ENCODE measurements around the gene STOM. TPM values are rescaled to one million over a fixed set of nuclear protein-coding genes. Genes with fewer than 3 reads are reported as not detected.

The STOM gene
- total and polyA plus RNA-seq, 2 donors, result 28.5 to 157 TPM

GRCh38 chr9:121328476-121328875 is 41.6 kb downstream of the STOM start:
- Histone ChIP-seq H3K27ac (ENCODE audit: low read depth in 1 of 2, low read length in 1 of 2) (no peak overlapping the region), H3K9me3 (ENCODE audit: control insufficient read depth in 2 of 2, insufficient read depth in 1 of 2, low read length in 1 of 2) (no peaks in the 10 kb centered on the region), H3K36me3 (ENCODE audit: control insufficient read depth in 2 of 2, insufficient read depth in 2 of 2, low read length in 1 of 2) (peaks cover 0 to 13% of the 10 kb centered on the region in 2 donors), H3K4me1 (ENCODE audit: control insufficient read depth in 2 of 2, insufficient read depth in 2 of 2, low read length in 2 of 2) (no peaks in the 10 kb centered on the region), H3K4me3 (ENCODE audit: low read length in 2 of 2) (no peak overlapping the region), H3K27me3 (ENCODE audit: control insufficient read depth in 2 of 2, insufficient read depth in 1 of 2, low read length in 1 of 2) (no peaks in the 10 kb centered on the region)
- no peak for DNase-seq (ENCODE audit: low read depth in 6 of 9, low spot score in 9 of 9)
- 85% methylated on average over 8 of the region's 8 CpGs for WGBS

- H3K9me3 ChIP-seq (ENCODE audit: control insufficient read depth in 2 of 2, insufficient read depth in 1 of 2, low read length in 1 of 2), result no peaks in the 10 kb centered on the region
- peaks cover 0 to 13% of the 10 kb centered on the region in 2 donors for H3K36me3 ChIP-seq (ENCODE audit: control insufficient read depth in 2 of 2, insufficient read depth in 2 of 2, low read length in 1 of 2)
- H3K27ac ChIP-seq (ENCODE audit: low read depth in 1 of 2, low read length in 1 of 2), result no peak overlapping the region
- no peaks in the 10 kb centered on the region for H3K4me1 ChIP-seq (ENCODE audit: control insufficient read depth in 2 of 2, insufficient read depth in 2 of 2, low read length in 2 of 2)
- no peak overlapping the region for H3K4me3 ChIP-seq (ENCODE audit: low read length in 2 of 2)
- 97% methylated on average over 11 of the region's 11 CpGs for WGBS
- no peaks in the 10 kb centered on the region for H3K27me3 ChIP-seq (ENCODE audit: control insufficient read depth in 2 of 2, insufficient read depth in 1 of 2, low read length in 1 of 2)
- no peak for DNase-seq (ENCODE audit: low read depth in 6 of 9, low spot score in 9 of 9)
These were observed 43.0 kb downstream of the STOM start for GRCh38 chr9:121326901-121327613.

GRCh38 chr9:121326130-121326838 is 43.8 kb downstream of the STOM start:
- Histone ChIP-seq H3K4me1 (ENCODE audit: control insufficient read depth in 2 of 2, insufficient read depth in 2 of 2, low read length in 2 of 2) (peaks cover 0 to under 1% of the 10 kb centered on the region in 2 donors), H3K4me3 (ENCODE audit: low read length in 2 of 2) (no peak overlapping the region), H3K9me3 (ENCODE audit: control insufficient read depth in 2 of 2, insufficient read depth in 1 of 2, low read length in 1 of 2) (no peaks in the 10 kb centered on the region), H3K36me3 (ENCODE audit: control insufficient read depth in 2 of 2, insufficient read depth in 2 of 2, low read length in 1 of 2) (peaks cover 0 to 13% of the 10 kb centered on the region in 2 donors), H3K27ac (ENCODE audit: low read depth in 1 of 2, low read length in 1 of 2) (no peak overlapping the region), H3K27me3 (ENCODE audit: control insufficient read depth in 2 of 2, insufficient read depth in 1 of 2, low read length in 1 of 2) (no peaks in the 10 kb centered on the region)
- 93% methylated on average over 19 of the region's 19 CpGs for WGBS
- DNase-seq (ENCODE audit: low read depth in 6 of 9, low spot score in 9 of 9), result no peak

GRCh38 chr9:121325387-121325786 is 44.7 kb downstream of the STOM start:
- DNase-seq (ENCODE audit: low read depth in 6 of 9, low spot score in 9 of 9), result no peak

GRCh38 chr9:121324755-121325154 is 45.3 kb downstream of the STOM start:
- WGBS, result 92% methylated on average over 2 of the region's 2 CpGs
- no peaks in the 10 kb centered on the region for H3K27me3 ChIP-seq (ENCODE audit: control insufficient read depth in 2 of 2, insufficient read depth in 1 of 2, low read length in 1 of 2)
- H3K4me3 ChIP-seq (ENCODE audit: low read length in 2 of 2), result no peak overlapping the region
- no peaks in the 10 kb centered on the region for H3K9me3 ChIP-seq (ENCODE audit: control insufficient read depth in 2 of 2, insufficient read depth in 1 of 2, low read length in 1 of 2)
- DNase-seq (ENCODE audit: low read depth in 6 of 9, low spot score in 9 of 9), result no peak
- peaks cover 0 to 11% of the 10 kb centered on the region in 2 donors for H3K4me1 ChIP-seq (ENCODE audit: control insufficient read depth in 2 of 2, insufficient read depth in 2 of 2, low read length in 2 of 2)
- H3K36me3 ChIP-seq (ENCODE audit: control insufficient read depth in 2 of 2, insufficient read depth in 2 of 2, low read length in 1 of 2), result peaks cover 0 to 13% of the 10 kb centered on the region in 2 donors
- H3K27ac ChIP-seq (ENCODE audit: low read depth in 1 of 2, low read length in 1 of 2), result peak overlapping the region in 1 of 2 donors; percentile 25

More at GRCh38 chr9:121325387-121325786, 44.7 kb downstream of the STOM start:
- 97% methylated on average over 7 of the region's 7 CpGs for WGBS
- H3K27me3 ChIP-seq (ENCODE audit: control insufficient read depth in 2 of 2, insufficient read depth in 1 of 2, low read length in 1 of 2), result no peaks in the 10 kb centered on the region
- H3K36me3 ChIP-seq (ENCODE audit: control insufficient read depth in 2 of 2, insufficient read depth in 2 of 2, low read length in 1 of 2), result peaks cover 0 to 13% of the 10 kb centered on the region in 2 donors
- H3K4me1 ChIP-seq (ENCODE audit: control insufficient read depth in 2 of 2, insufficient read depth in 2 of 2, low read length in 2 of 2), result peaks cover 0 to 9% of the 10 kb centered on the region in 2 donors
- H3K27ac ChIP-seq (ENCODE audit: low read depth in 1 of 2, low read length in 1 of 2), result peak overlapping the region in 1 of 2 donors; percentile 60
- H3K4me3 ChIP-seq (ENCODE audit: low read length in 2 of 2), result no peak overlapping the region
- no peaks in the 10 kb centered on the region for H3K9me3 ChIP-seq (ENCODE audit: control insufficient read depth in 2 of 2, insufficient read depth in 1 of 2, low read length in 1 of 2)

GRCh38 chr9:121324316-121324715 is 45.7 kb downstream of the STOM start:
- Histone ChIP-seq H3K27ac (ENCODE audit: low read depth in 1 of 2, low read length in 1 of 2) (no peak overlapping the region), H3K4me1 (ENCODE audit: control insufficient read depth in 2 of 2, insufficient read depth in 2 of 2, low read length in 2 of 2) (peaks cover 0 to 11% of the 10 kb centered on the region in 2 donors), H3K36me3 (ENCODE audit: control insufficient read depth in 2 of 2, insufficient read depth in 2 of 2, low read length in 1 of 2) (peaks cover 0 to 9% of the 10 kb centered on the region in 2 donors), H3K9me3 (ENCODE audit: control insufficient read depth in 2 of 2, insufficient read depth in 1 of 2, low read length in 1 of 2) (no peaks in the 10 kb centered on the region), H3K27me3 (ENCODE audit: control insufficient read depth in 2 of 2, insufficient read depth in 1 of 2, low read length in 1 of 2) (no peaks in the 10 kb centered on the region), H3K4me3 (ENCODE audit: low read length in 2 of 2) (no peak overlapping the region)
- no peak for DNase-seq (ENCODE audit: low read depth in 6 of 9, low spot score in 9 of 9)
- 95% methylated on average over 5 of the region's 5 CpGs for WGBS

GRCh38 chr9:121323449-121324151 is 46.5 kb downstream of the STOM start:
- 97% methylated on average over 10 of the region's 10 CpGs for WGBS
- H3K4me1 ChIP-seq (ENCODE audit: control insufficient read depth in 2 of 2, insufficient read depth in 2 of 2, low read length in 2 of 2), result peaks cover 0 to 11% of the 10 kb centered on the region in 2 donors

GRCh38 chr9:121322737-121323448 is 47.2 kb downstream of the STOM start:
- Histone ChIP-seq H3K27ac (ENCODE audit: low read depth in 1 of 2, low read length in 1 of 2) (no peak overlapping the region), H3K27me3 (ENCODE audit: control insufficient read depth in 2 of 2, insufficient read depth in 1 of 2, low read length in 1 of 2) (no peaks in the 10 kb centered on the region), H3K4me1 (ENCODE audit: control insufficient read depth in 2 of 2, insufficient read depth in 2 of 2, low read length in 2 of 2) (peaks cover 0 to 11% of the 10 kb centered on the region in 2 donors), H3K36me3 (ENCODE audit: control insufficient read depth in 2 of 2, insufficient read depth in 2 of 2, low read length in 1 of 2) (peaks cover 0 to 9% of the 10 kb centered on the region in 2 donors), H3K4me3 (ENCODE audit: low read length in 2 of 2) (no peak overlapping the region), H3K9me3 (ENCODE audit: control insufficient read depth in 2 of 2, insufficient read depth in 1 of 2, low read length in 1 of 2) (no peaks in the 10 kb centered on the region)
- WGBS, result 96% methylated on average over 10 of the region's 10 CpGs
- no peak for DNase-seq (ENCODE audit: low read depth in 6 of 9, low spot score in 9 of 9)

More at GRCh38 chr9:121323449-121324151, 46.5 kb downstream of the STOM start:
- Histone ChIP-seq H3K36me3 (ENCODE audit: control insufficient read depth in 2 of 2, insufficient read depth in 2 of 2, low read length in 1 of 2) (peaks cover 0 to 9% of the 10 kb centered on the region in 2 donors), H3K9me3 (ENCODE audit: control insufficient read depth in 2 of 2, insufficient read depth in 1 of 2, low read length in 1 of 2) (no peaks in the 10 kb centered on the region), H3K4me3 (ENCODE audit: low read length in 2 of 2) (no peak overlapping the region), H3K27me3 (ENCODE audit: control insufficient read depth in 2 of 2, insufficient read depth in 1 of 2, low read length in 1 of 2) (no peaks in the 10 kb centered on the region), H3K27ac (ENCODE audit: low read depth in 1 of 2, low read length in 1 of 2) (no peak overlapping the region)
- DNase-seq (ENCODE audit: low read depth in 6 of 9, low spot score in 9 of 9), result no peak

All from thymus (tissue), 11 donors.